ENCODE results near the gene COTL1.

The COTL1 gene

DNA sequence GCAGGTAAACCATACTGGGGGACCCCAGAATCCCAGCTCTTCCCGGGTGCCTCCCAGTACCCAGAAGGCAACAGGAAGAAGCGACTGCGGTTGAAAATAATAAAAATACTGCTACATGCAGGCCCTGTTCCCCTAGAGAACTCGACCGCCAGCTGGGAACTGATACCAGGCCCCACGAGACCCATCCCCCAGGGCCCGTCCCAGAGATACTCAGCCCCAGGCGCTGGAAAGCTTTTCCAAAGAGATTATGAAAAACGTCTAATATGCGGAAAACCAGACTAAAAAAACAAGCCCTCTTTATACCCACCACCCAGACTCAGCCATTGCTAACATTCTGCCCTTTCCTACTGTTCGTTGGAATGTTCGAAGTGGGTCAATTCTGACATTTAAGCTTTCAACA is 100.5 kb downstream of the COTL1 start:
- H3K27ac Mint-ChIP-seq = no peak overlapping the region
- H3K4me1 Mint-ChIP-seq = peaks cover 29% of the 10 kb centered on the region
- no peaks in the 10 kb centered on the region for H3K36me3 Mint-ChIP-seq (ENCODE audit: low read depth)
- TF ChIP-seq, protein P1, sequence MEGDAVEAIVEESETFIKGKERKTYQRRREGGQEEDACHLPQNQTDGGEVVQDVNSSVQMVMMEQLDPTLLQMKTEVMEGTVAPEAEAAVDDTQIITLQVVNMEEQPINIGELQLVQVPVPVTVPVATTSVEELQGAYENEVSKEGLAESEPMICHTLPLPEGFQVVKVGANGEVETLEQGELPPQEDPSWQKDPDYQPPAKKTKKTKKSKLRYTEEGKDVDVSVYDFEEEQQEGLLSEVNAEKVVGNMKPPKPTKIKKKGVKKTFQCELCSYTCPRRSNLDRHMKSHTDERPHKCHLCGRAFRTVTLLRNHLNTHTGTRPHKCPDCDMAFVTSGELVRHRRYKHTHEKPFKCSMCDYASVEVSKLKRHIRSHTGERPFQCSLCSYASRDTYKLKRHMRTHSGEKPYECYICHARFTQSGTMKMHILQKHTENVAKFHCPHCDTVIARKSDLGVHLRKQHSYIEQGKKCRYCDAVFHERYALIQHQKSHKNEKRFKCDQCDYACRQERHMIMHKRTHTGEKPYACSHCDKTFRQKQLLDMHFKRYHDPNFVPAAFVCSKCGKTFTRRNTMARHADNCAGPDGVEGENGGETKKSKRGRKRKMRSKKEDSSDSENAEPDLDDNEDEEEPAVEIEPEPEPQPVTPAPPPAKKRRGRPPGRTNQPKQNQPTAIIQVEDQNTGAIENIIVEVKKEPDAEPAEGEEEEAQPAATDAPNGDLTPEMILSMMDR (IDR thresholded peaks at IDR 0.05; ENCODE audit: unreplicated experiment in 3 of 3) = no peak
- H3K4me3 Mint-ChIP-seq = no peak overlapping the region
- peaks cover 14% of the 10 kb centered on the region for H3K27me3 Mint-ChIP-seq (ENCODE audit: low read depth)
- no peaks in the 10 kb centered on the region for H3K9me3 Mint-ChIP-seq
